Neural cell (in vitro differentiated cells): ENCODE data around the gene TBX15.

Experiments used
- EP300 ChIP-seq: fragments of 450-650 bp; conservative IDR thresholded peaks from 2 replicates; pipeline ENCODE4 v1.6.1; 2014; ENCODE audit warnings: antibody characterized with exemption, mild to moderate bottlenecking, moderate library complexity; ENCODE audit not compliant: poor library complexity, severe bottlenecking
- MXI1 ChIP-seq: fragments of 450-650 bp; conservative IDR thresholded peaks from 2 replicates; pipeline ENCODE4 v1.6.1; 2014; ENCODE audit warnings: antibody characterized with exemption, mild to moderate bottlenecking; ENCODE audit not compliant: poor library complexity, severe bottlenecking
- POLR2AphosphoS5 ChIP-seq: IDR thresholded peaks from 2 replicates; pipeline ENCODE4 v1.6.1; 2012
- TF ChIP-seq, protein P1 (sequence below): IDR thresholded peaks from 2 replicates; pipeline ENCODE4 v1.6.1; 2012; ENCODE audit warnings: borderline replicate concordance
- TF ChIP-seq, protein P2 (sequence below): fragments of 450-650 bp; IDR thresholded peaks from 2 replicates; pipeline ENCODE4 v1.5.1; 2014; ENCODE audit warnings: antibody characterized with exemption, mild to moderate bottlenecking, moderate library complexity; ENCODE audit not compliant: poor library complexity, severe bottlenecking

DNA sequence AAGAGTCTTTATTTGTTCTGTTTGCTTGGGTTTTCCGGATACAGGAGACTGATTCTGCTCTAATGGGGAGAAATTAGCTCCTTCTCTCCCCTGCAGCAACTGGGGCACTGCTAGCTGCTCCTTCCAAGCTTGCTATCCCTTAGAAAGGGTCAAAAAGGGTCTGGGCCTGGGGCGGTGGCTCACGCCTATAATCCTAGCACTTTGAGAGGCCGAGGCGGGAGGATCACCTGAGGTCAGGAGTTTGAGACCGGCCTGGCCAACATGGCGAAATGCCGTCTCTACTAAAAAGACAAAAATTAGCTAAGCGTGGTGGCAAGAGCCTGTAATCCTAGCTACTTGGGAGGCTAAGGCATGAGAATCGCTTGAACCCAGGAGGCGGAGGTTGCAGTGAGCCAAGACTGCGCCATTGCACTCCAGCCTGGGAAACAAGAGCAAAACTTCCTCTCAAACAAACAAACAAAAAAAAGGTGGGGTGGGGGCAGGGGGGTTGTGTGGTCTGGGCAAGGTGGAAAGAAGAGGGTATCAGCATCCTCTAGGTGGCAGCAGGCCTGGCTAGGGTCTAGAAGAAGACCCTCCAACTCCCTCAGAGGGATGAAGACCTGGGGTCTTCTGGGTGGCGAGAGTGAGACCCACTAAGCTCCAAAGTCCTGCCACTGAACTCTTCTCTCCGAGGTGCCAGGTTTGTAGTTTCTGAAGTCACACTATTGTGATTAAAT lies 15.4 kb upstream of the TBX15 start:
- TF ChIP-seq, protein P1, sequence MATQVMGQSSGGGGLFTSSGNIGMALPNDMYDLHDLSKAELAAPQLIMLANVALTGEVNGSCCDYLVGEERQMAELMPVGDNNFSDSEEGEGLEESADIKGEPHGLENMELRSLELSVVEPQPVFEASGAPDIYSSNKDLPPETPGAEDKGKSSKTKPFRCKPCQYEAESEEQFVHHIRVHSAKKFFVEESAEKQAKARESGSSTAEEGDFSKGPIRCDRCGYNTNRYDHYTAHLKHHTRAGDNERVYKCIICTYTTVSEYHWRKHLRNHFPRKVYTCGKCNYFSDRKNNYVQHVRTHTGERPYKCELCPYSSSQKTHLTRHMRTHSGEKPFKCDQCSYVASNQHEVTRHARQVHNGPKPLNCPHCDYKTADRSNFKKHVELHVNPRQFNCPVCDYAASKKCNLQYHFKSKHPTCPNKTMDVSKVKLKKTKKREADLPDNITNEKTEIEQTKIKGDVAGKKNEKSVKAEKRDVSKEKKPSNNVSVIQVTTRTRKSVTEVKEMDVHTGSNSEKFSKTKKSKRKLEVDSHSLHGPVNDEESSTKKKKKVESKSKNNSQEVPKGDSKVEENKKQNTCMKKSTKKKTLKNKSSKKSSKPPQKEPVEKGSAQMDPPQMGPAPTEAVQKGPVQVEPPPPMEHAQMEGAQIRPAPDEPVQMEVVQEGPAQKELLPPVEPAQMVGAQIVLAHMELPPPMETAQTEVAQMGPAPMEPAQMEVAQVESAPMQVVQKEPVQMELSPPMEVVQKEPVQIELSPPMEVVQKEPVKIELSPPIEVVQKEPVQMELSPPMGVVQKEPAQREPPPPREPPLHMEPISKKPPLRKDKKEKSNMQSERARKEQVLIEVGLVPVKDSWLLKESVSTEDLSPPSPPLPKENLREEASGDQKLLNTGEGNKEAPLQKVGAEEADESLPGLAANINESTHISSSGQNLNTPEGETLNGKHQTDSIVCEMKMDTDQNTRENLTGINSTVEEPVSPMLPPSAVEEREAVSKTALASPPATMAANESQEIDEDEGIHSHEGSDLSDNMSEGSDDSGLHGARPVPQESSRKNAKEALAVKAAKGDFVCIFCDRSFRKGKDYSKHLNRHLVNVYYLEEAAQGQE = no peak
- TF ChIP-seq, protein P2, sequence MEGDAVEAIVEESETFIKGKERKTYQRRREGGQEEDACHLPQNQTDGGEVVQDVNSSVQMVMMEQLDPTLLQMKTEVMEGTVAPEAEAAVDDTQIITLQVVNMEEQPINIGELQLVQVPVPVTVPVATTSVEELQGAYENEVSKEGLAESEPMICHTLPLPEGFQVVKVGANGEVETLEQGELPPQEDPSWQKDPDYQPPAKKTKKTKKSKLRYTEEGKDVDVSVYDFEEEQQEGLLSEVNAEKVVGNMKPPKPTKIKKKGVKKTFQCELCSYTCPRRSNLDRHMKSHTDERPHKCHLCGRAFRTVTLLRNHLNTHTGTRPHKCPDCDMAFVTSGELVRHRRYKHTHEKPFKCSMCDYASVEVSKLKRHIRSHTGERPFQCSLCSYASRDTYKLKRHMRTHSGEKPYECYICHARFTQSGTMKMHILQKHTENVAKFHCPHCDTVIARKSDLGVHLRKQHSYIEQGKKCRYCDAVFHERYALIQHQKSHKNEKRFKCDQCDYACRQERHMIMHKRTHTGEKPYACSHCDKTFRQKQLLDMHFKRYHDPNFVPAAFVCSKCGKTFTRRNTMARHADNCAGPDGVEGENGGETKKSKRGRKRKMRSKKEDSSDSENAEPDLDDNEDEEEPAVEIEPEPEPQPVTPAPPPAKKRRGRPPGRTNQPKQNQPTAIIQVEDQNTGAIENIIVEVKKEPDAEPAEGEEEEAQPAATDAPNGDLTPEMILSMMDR = no peak
- no peak for TF ChIP-seq MXI1
- TF ChIP-seq EP300 = no peak
- TF ChIP-seq POLR2AphosphoS5 = no peak
